Transverse colon (tissue), 4 donors: ENCODE measurements around the gene EFCAB11. TPM values are rescaled to one million over a fixed set of nuclear protein-coding genes. Genes with fewer than 3 reads are reported as not detected.

Source experiments
- DNase-seq: peaks from one replicate; pipeline ENCODE4 v3.0.0-alpha.2; 2019
- H3K27ac ChIP-seq, 4 donors: fragments of 200-600 bp; sonication (generic); 2 replicates each; pipeline ENCODE4 v1.5.1; 2016 to 2018; ENCODE audit warnings: inconsistent platforms in 4 of 4
- H3K27me3 ChIP-seq: fragments of 200-600 bp; sonication (generic); 2 replicates; pipeline ENCODE4 v1.5.1; 2017; ENCODE audit warnings: inconsistent platforms
- H3K36me3 ChIP-seq, 4 donors: fragments of 200-600 bp; sonication (generic); 2 replicates each; pipeline ENCODE4 v1.5.1; 2017 to 2019; ENCODE audit warnings: inconsistent platforms in 4 of 4
- H3K4me1 ChIP-seq, 4 donors: fragments of 200-600 bp; sonication (generic); 2 replicates each; pipeline ENCODE4 v1.5.1; 2017 to 2020; ENCODE audit warnings: inconsistent platforms in 4 of 4
- H3K4me3 ChIP-seq, 4 donors: fragments of 200-600 bp; sonication (generic); 1 replicate in 1 of 4; 2 replicates in 3 of 4; pipeline versions ENCODE4 v1.5.1 to v1.6.1; 2017 to 2019; ENCODE audit warnings: inconsistent platforms in 4 of 4
- H3K9me3 ChIP-seq, 2 donors: fragments of 200-600 bp; sonication (generic); 2 replicates each; pipeline ENCODE4 v1.5.1; 2017 to 2019; ENCODE audit warnings: inconsistent platforms in 2 of 2
- EP300 ChIP-seq: sonication (generic); formaldehyde crosslinking; IDR thresholded peaks from one replicate; pipeline ENCODE4 v1.6.1; 2017; ENCODE audit warnings: antibody characterized with exemption, low read depth
- POLR2A ChIP-seq: fragments of 450-650 bp; IDR thresholded peaks from one replicate; pipeline ENCODE4 v1.6.1; 2016; ENCODE audit warnings: antibody characterized with exemption, mild to moderate bottlenecking, moderate library complexity
- POLR2AphosphoS5 ChIP-seq, 3 donors: sonication (generic); formaldehyde crosslinking; IDR thresholded peaks; one replicate each; pipeline ENCODE4 v1.6.1; 2016; ENCODE audit warnings: antibody characterized with exemption in 3 of 3
- WGBS, 2 donors: methylation state at CpG; one replicate each; pipeline ENCODE4 v1.1.5; 2018; ENCODE audit warnings: low coverage in 1 of 2; 5-methylcytosine and 5-hydroxymethylcytosine counted together
- in situ Hi-C, 4 donors: fragments of 200-750 bp; cut with MboI; loops; one replicate each; pipeline versions ENCODE4 v1.15.0 to v1.15.1; 2017; ENCODE audit warnings: low sequenced_read_pairs in 3 of 4, low pct_ligation_motif_present in 1 of 4, low pct_unique_long_range_greater_than_20kb in 1 of 4
- intact Hi-C: fragments of 100-400 bp; cut with DNase I; formaldehyde crosslinking; loops from one replicate; pipeline ENCODE4 v1.15.1; 2023; ENCODE audit warnings: low total_unique reads
- total RNA-seq, 4 donors: library from RNA; depleted of rRNA; stranded (reverse); fragments of >200 nt; gene quantifications; one replicate each; pipeline ENCODE4 v1.1.0, GENCODE V29; 2016
- TF ChIP-seq, protein P1 (sequence below), 5 experiments: fragments of 200-600 bp in 3 of 5; fragments of 450-650 bp in 2 of 5; sonication (generic) in 3 of 5; IDR thresholded peaks; 1 replicate in 2 of 5; 2 replicates in 3 of 5; pipeline ENCODE4 v1.5.1; 2016 to 2017; ENCODE audit warnings: antibody characterized with exemption in 5 of 5, inconsistent platforms in 3 of 5, mild to moderate bottlenecking in 2 of 5, moderate library complexity in 1 of 5

The EFCAB11 gene
- total RNA-seq, 4 donors from 2014 or later = 6.0 to 6.7 TPM; not detected in 2

DNA sequence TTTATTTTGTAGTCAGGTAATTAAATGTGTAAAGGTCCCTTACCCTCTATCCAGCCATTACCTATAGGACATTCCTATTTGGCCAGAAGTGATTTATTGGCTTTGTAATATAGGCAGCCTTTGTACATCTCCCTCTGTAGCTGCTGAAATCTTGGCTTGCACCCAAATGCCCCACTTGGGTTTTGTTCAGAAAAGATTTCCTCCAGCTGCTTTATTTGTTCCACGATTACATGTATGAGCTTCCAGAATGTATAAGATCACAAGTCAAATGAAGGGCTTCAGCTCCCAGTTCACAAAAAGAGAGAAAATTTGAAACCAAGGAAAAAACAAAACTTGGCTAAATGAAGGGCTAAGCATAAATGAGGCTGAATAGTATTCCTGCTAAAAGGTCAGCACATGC, 103.4 kb downstream of the EFCAB11 start:
- no peaks in the 10 kb centered on the region for H3K9me3 ChIP-seq
- no peaks in the 10 kb centered on the region for H3K36me3 ChIP-seq
- 33 to 41% methylated on average over 1 of the region's 1 CpG for WGBS, 2 donors
- in situ Hi-C loops = no loop called here
- intact Hi-C loops = no loop called here
- no peak overlapping the region for H3K4me3 ChIP-seq
- no peak for TF ChIP-seq POLR2A
- no peak for TF ChIP-seq POLR2AphosphoS5 (IDR thresholded peaks at IDR 0.05)
- TF ChIP-seq EP300 = no peak
- TF ChIP-seq, protein P1, sequence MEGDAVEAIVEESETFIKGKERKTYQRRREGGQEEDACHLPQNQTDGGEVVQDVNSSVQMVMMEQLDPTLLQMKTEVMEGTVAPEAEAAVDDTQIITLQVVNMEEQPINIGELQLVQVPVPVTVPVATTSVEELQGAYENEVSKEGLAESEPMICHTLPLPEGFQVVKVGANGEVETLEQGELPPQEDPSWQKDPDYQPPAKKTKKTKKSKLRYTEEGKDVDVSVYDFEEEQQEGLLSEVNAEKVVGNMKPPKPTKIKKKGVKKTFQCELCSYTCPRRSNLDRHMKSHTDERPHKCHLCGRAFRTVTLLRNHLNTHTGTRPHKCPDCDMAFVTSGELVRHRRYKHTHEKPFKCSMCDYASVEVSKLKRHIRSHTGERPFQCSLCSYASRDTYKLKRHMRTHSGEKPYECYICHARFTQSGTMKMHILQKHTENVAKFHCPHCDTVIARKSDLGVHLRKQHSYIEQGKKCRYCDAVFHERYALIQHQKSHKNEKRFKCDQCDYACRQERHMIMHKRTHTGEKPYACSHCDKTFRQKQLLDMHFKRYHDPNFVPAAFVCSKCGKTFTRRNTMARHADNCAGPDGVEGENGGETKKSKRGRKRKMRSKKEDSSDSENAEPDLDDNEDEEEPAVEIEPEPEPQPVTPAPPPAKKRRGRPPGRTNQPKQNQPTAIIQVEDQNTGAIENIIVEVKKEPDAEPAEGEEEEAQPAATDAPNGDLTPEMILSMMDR (IDR thresholded peaks at IDR 0.05) = no peak
- DNase-seq = no peak
- no peaks in the 10 kb centered on the region for H3K27me3 ChIP-seq
- peaks cover 0 to 6% (median 0%) of the 10 kb centered on the region in 4 donors for H3K4me1 ChIP-seq
- H3K27ac ChIP-seq = no peak overlapping the region

DNA sequence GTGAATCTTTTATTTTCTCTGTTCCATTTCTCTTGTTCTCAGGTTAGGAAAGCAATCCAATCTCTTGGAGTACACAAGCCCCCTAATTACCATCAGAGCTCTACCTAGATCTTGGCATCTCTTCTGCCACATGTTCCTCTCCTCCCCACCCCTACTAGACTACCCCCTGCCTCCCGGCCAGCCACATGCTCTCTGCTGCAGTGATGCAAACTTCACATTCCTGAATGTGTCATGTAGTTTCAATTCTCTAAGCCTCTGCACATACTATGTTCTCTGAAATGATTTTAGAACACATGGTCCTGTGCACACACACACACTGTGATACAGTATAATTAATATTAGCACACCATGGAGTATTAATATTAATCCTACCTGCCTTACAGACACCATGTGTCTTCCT, 104.6 kb downstream of the EFCAB11 start:
- in situ Hi-C loops = no loop called here
- no peak for DNase-seq

DNA sequence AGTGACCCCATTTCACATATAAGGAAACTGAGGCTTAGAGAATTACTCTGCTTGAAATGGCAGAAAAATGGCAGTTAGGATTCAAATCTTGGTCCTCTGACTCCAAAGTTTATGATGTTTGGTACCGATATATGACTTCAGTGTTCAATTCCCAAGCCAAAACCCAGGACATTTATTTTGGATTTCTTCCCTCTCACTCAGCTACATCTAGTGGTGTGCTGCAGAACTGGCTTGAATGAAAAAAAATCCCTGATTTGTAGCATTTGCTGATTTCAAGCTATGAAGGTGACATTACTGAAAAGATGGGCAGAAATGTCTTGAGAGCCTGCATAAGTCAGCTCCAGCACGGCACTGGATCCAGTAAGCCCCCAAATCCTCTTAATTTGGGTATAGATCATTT, 106.4 kb downstream of the EFCAB11 start:
- 90 to 94% methylated on average over 2 of the region's 2 CpGs for WGBS, 2 donors
- TF ChIP-seq, protein P1 (IDR thresholded peaks at IDR 0.05) = peak in 2 of 5 experiments; percentile 18 to 24
- no peak for TF ChIP-seq POLR2A
- DNase-seq = no peak
- Histone ChIP-seq H3K27ac (no peak overlapping the region), H3K9me3 (no peaks in the 10 kb centered on the region), H3K4me1 (peaks cover 0 to 6% (median 0%) of the 10 kb centered on the region in 4 donors), H3K4me3 (no peak overlapping the region), H3K27me3 (no peaks in the 10 kb centered on the region), H3K36me3 (no peaks in the 10 kb centered on the region)
- intact Hi-C loops = no loop called here
- in situ Hi-C loops = no loop called here

More for the DNA sequence above, 104.6 kb downstream of the EFCAB11 start:
- H3K27ac ChIP-seq = no peak overlapping the region
- no peak overlapping the region for H3K4me3 ChIP-seq
- no peaks in the 10 kb centered on the region for H3K27me3 ChIP-seq
- H3K9me3 ChIP-seq = no peaks in the 10 kb centered on the region
- H3K4me1 ChIP-seq = peaks cover 0 to 6% (median 0%) of the 10 kb centered on the region in 4 donors
- H3K36me3 ChIP-seq = no peaks in the 10 kb centered on the region
- 88 to 89% methylated on average over 1 of the region's 1 CpG for WGBS, 2 donors
- intact Hi-C loops = no loop called here
- no peak for TF ChIP-seq EP300
- no peak for TF ChIP-seq POLR2AphosphoS5 (IDR thresholded peaks at IDR 0.05)
- no peak for TF ChIP-seq POLR2A
- TF ChIP-seq, protein P1 (IDR thresholded peaks at IDR 0.05) = no peak

DNA sequence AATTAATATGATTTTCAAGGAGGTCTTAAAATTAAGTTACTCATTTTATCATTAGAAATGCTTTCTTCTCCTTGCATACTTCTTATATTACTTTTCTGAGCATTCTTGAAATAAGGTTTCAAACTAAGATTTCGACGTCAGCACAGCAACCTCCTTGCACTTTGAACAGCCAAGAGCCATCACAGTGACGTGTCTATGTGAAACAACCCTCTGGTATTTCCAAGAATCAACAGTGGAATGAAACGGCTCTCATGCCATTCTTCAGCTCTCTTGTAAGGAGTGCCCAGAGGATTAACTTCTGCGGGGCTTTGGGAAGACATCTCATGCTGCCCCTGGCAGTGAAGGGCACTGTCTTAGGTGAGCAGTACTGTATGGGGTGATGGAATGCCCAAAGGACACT, 109.2 kb downstream of the EFCAB11 start:
- intact Hi-C loops = no loop called here
- H3K4me1 ChIP-seq = peaks cover 0 to 4% (median 2%) of the 10 kb centered on the region in 4 donors
- TF ChIP-seq POLR2A (no peak), EP300 (no peak), POLR2AphosphoS5 (IDR thresholded peaks at IDR 0.05) (no peak)
- TF ChIP-seq, protein P1 (IDR thresholded peaks at IDR 0.05) = no peak
- no peaks in the 10 kb centered on the region for H3K9me3 ChIP-seq
- H3K27me3 ChIP-seq = no peaks in the 10 kb centered on the region
- in situ Hi-C loops = no loop called here
- H3K4me3 ChIP-seq = no peak overlapping the region
- WGBS, 2 donors = 80 to 83% methylated on average over 2 to 5 of the region's 5 CpGs
- DNase-seq = no peak
- H3K36me3 ChIP-seq = no peaks in the 10 kb centered on the region
- no peak overlapping the region for H3K27ac ChIP-seq
